Measurements from ENCODE around the gene NFAT5.
"Not testable (repeated sequence)": the region's sequence is repeated elsewhere in the genome, so short reads cannot be mapped to it uniquely, and the experiment has no call there.

NFAT5 gene

DNA sequence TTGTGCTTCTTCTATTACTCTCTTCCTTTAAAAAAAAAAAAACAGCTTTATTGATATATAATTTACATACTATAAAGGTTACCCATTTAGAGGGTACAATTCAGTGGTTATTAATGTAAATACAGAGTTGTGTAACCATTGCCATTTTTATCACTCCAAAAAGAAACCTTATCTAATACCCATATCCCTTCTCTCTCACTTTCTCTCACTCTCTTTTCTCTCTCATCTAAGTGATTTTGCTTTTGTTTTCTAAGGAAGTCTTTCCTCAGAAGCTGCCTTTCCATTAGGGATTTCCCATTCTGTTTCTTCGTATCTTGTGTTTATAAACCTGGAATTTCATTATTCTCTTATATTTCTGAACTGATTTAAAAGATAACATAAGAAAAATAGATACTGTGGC lies 55.5 kb downstream of the NFAT5 start:
- in situ Hi-C loops (cut with HindIII; ENCODE audit: low sequenced_read_pairs) = no loop called here

DNA sequence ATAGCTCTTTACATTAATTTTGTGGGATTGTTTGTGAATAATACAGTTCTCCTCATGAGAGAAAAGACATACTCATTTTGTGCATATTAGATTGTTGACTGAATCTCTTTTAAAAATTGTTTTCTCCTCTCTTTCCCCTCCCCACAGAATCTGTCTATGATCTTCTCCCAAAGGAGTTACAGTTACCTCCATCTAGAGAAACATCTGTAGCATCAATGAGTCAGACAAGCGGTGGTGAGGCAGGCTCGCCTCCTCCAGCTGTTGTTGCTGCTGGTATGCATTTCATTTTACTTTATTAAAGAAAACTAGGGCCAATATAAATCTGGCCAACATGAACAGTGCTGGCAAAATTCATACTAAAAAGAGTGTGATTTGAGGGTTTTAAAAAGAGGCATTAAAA lies 60.5 kb downstream of the NFAT5 start:
- in situ Hi-C loops (cut with HindIII; ENCODE audit: low sequenced_read_pairs) = no loop called here

DNA sequence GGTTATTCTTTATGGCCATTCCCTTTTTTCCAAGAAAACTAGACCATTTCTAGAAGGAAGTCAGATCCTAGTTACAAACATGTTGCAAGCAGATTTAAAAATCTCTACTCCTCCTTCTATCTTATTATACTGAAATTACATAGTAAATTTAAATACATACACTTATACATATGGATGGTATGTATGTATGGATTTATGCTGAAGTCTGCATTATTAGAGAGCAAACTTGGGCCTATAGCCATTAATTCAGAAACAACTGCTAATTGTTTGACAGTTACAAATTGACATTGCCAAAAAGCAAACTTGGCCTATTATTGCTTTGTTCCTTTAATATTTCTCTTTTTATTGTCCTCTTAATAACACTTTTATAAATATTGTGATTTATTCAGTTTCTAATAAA lies 67.1 kb downstream of the NFAT5 start:
- in situ Hi-C loops (cut with HindIII; ENCODE audit: low sequenced_read_pairs) = no loop called here

DNA sequence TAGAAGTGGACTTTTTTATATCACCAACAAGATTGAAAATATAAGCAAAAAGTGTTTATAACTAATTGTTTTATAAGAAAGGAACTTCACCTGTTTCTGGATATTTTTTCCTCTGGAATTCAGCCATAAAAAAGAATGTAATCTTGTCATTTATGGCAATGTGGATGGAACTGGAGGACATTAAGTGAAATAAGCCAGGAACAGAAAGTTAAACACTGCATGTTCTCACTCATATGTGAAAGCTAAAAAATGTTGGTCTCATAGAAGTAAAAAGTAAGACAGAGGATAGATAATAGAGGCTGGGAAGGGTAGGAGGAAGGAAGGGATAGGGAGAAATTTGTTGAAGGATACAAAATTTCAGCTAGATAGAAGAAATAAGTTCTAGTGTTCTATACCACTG lies 67.6 kb downstream of the NFAT5 start:
- in situ Hi-C loops (cut with HindIII; ENCODE audit: low sequenced_read_pairs) = no loop called here

DNA sequence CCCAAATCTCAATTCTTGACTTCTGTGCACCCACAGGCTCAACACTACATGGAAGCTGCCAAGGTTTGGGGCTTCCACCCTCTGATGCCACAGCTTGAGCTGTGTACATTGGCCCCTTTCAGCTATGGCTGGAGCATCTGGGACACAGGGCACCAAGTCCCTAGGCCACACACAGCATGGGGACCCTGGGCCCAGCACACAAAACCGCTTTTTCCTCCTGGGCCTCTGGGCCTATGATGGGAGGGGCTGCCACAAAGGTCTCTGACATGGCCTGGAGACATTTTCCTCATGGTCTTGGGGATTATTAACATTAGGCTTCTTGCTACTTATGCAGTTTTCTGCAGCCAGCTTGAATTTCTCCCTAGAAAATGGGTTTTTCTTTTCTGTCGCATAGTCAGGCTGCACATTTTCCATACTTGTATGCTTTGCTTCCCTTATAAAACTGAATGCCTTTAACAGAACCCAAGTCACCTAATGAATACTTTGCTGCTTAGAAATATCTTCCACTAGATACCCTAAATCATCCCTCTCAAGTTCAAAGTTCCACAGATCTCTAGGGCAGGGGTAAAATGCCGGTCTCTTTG lies 70.9 kb downstream of the NFAT5 start:
- in situ Hi-C loops (cut with HindIII; ENCODE audit: low sequenced_read_pairs) = not testable (repeated sequence)

DNA sequence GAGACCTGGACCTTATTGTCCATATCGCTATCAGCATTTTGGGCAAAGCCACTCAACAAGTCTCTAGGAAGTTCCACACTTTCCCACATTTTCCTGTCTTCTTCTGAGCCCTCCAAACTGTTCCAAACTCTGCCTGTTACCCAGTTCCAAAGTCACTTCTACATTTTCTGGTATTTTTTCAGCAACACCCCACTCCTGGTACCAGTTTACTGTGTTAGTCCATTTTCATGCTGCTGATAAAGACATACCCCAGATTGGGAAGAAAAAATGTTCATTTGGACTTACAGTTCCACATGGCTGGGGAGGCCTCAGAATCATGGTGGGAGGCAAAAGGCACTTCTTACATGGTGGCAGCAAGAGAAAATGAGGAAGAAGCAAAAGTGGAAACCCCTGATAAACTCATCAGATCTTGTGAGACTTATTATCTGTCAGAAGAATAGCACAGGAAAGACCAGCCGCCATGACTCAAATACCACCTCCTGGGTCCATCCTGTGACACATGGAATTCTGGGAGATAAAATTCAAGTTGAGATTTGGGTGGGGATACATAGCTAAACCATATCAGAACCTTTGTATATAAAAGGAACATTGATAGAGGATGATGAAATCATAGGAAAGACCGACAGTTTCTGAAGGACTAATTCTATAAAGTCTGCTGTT lies 71.6 kb downstream of the NFAT5 start:
- in situ Hi-C loops (cut with HindIII; ENCODE audit: low sequenced_read_pairs) = not testable (repeated sequence)

DNA sequence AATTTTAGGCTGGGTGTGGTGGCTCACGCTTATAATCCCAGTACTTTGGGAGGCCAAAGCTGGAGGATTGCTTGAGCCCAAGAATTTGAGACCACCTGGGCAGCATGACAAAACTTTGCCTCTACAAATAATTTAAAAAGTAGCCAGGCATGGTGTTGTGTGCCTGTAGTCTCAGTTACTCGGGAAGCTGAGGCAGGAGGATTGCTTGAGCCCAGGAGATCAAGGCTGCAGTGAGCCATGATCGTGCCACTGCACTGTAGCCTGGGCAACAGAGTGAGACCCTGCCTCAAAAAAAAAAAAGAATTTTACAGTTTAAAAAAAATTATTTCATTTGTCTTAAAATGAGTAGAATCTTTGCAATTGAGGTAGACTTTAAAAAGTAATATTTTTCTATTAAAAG lies 78.2 kb downstream of the NFAT5 start:
- in situ Hi-C loops (cut with HindIII; ENCODE audit: low sequenced_read_pairs) = not testable (repeated sequence)

DNA sequence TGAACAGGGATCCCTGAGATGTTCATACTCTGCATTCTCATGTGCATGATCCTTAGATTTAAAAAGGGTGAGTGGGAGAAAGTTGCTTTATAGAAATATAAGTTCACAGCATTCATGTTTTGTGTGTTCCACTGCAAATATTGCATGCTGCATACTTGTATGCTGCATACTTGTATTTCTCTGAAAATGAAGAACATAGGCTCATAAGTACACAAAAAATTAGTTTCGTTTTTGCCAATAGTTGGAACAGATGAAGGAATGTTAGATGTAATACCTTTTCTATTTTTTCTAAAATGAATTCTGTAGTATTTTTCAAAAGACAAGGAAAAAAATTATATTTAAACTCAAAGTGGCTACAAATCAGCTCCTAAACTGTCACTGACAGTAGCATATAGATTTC lies 79.0 kb downstream of the NFAT5 start:
- in situ Hi-C loops (cut with HindIII; ENCODE audit: low sequenced_read_pairs) = no loop called here

DNA sequence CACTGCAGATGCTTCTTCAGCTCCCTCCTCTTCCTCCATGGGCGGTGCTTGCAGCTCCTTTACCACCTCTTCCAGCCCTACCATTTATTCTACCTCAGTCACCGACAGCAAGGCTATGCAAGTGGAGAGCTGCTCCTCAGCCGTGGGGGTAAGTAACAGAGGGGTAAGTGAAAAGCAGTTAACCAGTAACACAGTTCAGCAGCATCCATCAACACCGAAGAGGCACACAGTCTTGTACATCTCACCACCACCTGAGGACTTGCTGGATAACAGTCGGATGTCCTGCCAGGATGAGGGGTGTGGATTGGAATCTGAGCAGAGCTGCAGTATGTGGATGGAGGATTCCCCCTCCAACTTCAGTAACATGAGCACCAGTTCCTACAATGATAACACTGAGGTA lies 81.3 kb downstream of the NFAT5 start:
- in situ Hi-C loops (cut with HindIII; ENCODE audit: low sequenced_read_pairs) = no loop called here

DNA sequence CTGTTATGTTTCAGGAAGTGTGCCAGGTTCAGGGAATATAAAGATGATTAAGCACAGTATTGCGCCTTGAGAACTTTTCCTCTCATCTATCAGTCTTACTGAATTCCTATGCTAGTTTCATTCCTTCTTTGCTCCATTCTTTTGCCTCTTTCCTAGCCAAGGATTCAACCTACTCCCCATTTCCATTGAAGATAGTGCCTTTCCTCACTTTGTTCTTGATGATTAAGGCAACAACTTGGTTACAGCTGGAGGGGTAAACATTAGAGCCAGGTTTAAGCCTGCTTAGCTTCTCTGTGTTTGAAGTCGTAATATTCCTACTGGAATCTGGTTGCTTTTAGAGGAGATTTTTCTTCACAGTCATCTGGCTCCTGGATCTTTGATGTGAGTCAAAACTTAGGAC lies 85.5 kb downstream of the NFAT5 start:
- in situ Hi-C loops (cut with HindIII; ENCODE audit: low sequenced_read_pairs) = no loop called here

DNA sequence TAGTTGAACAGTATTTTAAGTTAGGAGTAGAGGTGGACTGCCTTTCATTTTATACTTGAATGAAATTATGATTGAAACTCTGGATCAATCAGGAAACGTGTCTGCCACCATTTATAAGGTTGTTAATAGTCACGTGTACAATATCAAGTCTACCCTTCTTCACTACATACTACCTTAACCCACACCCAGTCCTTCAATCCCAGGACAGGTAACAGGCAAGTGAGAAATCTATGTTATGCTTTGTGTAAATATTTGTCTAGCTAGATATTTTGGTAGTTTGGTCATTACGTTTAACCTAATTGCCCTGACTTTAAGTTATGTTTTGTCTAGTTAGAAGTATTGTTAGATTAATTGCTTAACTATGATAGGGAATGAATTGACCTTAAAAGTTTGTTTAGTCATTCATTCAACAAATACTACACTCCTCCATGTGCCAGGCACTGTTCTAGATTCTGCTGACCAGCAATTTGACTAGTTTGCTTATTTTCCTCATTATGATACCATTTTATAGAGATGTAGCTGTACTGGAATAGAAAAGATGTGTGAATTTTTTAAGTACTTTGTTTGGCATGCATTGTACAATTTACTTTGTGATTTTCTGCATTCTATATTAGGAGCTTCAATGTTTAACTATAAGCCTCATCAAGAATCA lies 88.6 kb downstream of the NFAT5 start:
- in situ Hi-C loops (cut with HindIII; ENCODE audit: low sequenced_read_pairs) = no loop called here

DNA sequence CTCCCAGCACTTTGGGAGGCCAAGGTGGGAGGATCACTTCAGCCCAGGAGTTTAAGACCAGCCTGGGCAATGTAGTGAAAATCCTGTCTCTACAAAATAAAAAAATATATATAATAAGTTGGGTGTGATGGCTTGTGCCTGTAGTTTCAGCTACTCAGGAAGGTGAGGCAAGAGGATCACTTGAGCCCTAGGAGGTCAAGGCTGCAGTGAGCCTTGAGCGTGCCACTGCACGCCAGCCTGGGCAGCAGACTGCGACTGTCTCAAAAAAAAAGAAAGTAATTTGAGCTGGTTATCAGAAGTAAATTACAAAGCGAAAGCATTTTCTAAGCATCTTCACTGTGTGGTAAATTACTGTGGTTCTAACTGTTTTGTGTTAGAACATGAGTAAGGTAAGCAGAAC lies 94.4 kb downstream of the NFAT5 start:
- in situ Hi-C loops (cut with HindIII; ENCODE audit: low sequenced_read_pairs) = loop anchor here (5.0 kb wide), 1 partner anchor 53 kb away; no protein-coding TSS in a partner anchor

DNA sequence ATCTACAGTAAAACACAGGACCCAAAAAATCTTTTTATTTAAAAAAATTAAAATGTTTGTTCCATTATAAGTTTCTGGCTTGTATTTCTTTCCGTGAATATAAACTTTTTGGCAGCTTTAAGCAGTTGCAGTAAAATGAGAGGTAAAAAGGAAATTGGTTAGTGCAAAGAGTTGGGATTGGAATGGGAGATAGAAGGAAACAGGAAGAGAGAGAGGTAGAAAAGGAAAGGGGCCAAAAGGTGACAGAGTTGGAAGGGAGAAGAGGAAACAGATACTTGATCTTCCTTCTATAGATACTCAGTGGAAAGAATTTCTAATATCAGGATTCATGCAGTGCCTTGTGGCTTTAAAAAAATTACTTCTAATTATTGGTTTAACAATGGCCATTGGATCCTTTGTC lies 97.1 kb downstream of the NFAT5 start:
- in situ Hi-C loops (cut with HindIII; ENCODE audit: low sequenced_read_pairs) = loop anchor here (5.0 kb wide), 1 partner anchor 56 kb away; no protein-coding TSS in a partner anchor

DNA sequence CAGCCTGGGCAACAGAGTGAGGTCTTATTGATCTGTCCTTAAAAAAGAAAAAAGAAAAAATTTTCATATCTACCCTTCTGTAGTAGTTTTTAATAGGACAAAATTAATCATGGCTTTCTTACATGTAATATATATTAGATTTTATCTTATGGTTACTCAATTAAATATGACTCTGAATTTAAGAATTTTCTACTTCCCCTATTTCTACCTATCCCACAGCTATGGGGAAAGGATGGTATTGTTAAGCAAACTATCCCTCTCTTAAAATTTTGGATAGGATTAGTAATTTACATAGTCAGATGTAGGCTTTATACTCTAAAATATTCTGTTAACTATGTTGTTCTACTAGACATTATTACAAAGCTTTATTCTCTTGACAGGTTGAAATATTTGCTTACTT lies 98.1 kb downstream of the NFAT5 start:
- in situ Hi-C loops (cut with HindIII; ENCODE audit: low sequenced_read_pairs) = loop anchor here (5.0 kb wide), 1 partner anchor 57 kb away; no protein-coding TSS in a partner anchor

DNA sequence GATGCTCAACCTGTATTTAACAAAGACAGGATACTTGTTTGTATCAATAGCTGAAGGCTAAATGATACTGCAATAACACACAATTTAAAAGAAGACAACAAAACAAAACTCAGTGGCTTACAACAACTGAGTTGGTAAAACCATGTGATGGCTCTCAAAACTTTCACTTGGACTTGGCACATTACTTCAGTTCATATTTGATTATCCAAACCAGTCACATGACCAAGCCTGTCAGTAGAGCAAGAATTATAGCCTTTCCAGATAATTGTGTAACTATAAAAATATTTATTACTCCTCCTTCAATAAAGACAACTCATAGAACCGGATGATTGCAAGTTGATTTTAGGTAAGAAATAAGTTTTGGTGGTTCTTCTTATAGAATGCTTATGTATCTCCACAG lies 103.8 kb downstream of the NFAT5 start:
- in situ Hi-C loops (cut with HindIII; ENCODE audit: low sequenced_read_pairs) = no loop called here

DNA sequence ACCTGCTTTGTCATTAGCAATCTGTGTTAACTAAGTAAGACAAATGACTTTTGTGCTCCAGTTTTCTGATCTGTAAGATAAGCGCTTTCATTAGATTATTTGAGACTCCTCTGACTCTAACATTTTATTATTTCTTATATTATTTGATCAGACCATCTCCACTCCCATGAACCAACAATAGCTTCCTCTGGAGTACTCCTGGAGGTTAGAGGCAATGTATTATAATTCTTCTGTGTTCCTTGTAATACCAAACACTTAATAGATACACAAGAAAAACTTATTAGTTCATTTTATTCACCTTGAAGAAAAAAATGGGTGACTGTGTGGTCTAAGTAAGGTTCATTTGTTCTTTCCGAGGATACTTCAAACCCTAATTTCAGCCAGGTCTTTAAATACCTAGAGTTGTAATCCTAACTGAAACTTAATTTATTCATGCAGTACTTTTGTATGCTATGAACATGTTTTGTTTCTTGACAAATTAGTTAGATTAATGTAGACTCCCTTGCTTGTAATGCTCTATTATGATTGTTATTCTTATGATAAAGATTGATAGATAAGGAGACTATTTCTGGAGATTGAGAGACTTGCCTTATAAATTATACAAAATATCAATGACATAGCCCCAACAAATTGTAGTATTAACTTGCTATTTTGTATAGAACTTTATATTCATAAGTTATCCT lies 106.7 kb downstream of the NFAT5 start:
- in situ Hi-C loops (cut with HindIII; ENCODE audit: low sequenced_read_pairs) = no loop called here

DNA sequence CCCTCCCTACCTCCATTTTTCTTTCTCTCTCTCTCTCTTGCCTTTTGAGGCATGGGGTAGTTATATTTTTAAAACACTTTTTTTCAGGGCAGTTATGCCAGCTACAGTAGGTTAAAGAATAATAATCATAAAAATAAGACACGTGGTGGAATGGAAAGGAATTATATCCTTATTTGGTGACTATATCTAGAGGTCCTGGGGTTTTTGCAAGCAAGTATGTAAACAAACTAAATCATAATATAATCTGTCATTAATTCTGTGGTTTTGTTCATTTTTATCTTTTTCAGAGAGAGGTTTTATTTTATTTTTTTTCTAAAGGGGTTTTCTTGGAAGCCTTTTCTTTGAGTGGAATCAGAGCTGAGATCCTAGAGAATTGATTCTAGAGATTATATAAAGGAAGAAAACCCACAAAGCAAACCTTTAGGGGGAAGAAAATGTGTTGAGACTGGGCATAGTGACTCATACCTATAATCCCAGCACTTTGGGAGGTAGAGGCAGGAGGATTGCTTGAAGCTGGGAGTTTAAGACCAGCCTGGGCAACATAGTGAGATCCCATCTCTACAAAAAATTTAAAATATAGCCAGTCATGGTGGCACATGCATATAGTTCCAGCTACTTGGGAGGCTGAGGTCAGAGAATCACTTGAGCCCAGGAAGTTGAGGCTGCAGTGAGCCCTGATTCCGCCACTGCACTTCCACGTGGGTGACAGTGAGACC lies 107.4 kb downstream of the NFAT5 start:
- in situ Hi-C loops (cut with HindIII; ENCODE audit: low sequenced_read_pairs) = no loop called here

DNA sequence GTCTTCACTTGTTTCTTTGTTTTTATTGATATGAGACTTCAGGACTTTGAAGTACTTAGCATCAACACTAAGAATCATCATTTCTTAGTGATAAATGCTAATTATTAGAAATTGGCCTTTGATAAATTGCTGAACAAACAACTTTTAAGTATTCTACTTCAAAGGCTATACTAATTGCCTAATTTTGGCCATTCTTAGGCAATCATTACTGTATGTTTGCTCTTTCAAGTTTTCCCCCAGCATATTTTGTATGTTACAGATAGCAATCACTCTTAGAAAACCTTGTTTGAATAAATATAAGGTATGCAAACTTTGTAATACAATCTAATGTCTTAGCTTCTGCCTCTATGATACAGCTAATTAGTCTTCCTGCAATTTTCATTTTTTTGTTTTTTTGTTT lies 114.6 kb downstream of the NFAT5 start:
- in situ Hi-C loops (cut with HindIII; ENCODE audit: low sequenced_read_pairs) = no loop called here

DNA sequence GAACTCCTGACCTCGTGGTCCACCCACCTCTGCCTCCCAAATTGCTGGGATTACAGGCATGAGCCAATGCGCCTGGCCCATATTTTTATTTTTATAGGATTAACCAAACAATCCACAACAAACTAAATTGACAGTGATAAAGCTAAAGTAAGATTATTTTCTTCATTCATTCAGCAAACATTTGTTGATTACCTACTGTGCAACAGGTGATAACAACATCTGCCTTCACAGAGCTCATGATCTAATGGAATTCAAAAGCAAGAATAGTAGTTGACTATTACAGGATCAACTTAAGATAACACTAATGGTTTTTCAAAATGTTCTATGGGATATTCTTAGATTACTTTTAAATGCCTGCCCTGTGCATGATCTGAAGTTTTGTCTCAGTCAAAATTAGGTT lies 122.8 kb downstream of the NFAT5 start:
- in situ Hi-C loops (cut with HindIII; ENCODE audit: low sequenced_read_pairs) = no loop called here

DNA sequence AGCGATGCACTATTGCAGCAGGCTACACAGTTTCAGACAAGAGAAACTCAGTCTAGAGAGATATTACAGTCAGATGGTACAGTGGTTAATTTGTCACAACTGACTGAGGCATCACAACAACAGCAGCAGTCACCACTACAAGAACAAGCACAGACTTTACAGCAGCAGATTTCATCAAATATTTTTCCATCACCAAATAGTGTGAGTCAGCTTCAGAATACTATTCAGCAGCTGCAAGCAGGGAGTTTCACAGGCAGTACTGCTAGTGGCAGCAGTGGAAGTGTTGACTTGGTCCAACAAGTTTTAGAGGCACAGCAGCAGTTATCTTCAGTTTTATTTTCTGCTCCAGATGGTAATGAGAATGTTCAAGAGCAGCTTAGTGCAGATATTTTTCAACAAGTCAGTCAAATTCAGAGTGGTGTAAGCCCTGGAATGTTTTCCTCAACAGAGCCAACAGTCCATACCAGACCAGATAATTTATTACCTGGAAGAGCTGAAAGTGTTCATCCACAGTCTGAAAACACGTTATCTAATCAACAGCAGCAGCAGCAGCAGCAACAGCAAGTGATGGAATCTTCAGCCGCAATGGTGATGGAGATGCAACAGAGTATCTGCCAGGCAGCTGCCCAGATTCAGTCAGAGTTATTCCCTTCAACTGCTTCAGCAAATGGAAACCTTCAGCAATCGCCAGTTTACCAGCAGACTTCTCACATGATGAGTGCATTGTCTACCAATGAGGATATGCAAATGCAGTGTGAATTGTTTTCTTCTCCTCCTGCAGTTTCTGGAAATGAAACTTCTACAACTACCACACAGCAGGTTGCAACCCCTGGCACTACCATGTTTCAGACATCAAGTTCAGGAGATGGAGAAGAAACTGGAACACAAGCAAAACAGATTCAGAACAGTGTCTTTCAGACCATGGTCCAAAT lies 126.5 kb downstream of the NFAT5 start:
- in situ Hi-C loops (cut with HindIII; ENCODE audit: low sequenced_read_pairs) = no loop called here

All from endothelial cell of hepatic sinusoid (primary cell).